HG03575 (cell line): Measurements from ENCODE around the gene DDX1.
"Not testable (repeated sequence)": the region's sequence is repeated elsewhere in the genome, so short reads cannot be mapped to it uniquely, and the experiment has no call there.

Source experiments
- ATAC-seq: cut with Tn5 transposase; IDR thresholded peaks from one replicate; pipeline ENCODE4 v1.9.1; 2021; ENCODE audit not compliant: unreplicated experiment, insufficient number of reproducible peaks, low FRiP score; ENCODE audit errors: extremely low read depth

The DDX1 gene

DNA sequence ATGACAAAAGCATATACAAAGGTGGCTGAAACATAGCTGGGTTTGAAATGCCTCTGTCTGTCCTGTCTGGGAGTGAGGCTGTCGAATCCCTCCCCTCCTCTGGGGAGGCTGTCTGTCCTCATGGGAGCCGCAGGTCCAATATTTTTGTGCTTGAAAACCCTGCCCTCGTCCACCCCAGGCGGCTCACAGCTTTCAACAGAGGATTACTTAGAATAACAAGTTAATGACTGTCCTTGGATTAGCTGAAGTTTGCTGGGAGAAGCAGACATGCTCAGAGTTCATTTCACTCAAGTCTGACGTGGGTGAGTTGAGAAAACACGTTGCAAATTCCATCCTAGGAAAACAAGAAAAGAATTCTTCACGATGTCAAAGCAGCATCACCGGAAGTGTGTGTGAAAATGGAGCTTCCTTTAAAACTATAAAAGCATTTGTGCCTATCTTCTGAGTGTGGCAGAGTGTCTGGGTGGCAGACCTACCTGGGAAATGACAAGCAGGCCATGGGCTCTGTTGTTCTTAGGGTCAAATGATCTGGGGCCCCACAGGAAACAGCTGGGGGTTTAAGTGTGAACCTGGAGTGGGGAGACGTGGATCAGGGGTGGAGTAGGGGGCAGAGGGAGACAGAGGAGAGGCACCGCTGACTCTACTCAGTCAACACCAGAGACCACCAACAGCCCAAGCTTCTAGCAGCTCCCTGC is 77.1 kb downstream of the DDX1 start:
- no peak for ATAC-seq

DNA sequence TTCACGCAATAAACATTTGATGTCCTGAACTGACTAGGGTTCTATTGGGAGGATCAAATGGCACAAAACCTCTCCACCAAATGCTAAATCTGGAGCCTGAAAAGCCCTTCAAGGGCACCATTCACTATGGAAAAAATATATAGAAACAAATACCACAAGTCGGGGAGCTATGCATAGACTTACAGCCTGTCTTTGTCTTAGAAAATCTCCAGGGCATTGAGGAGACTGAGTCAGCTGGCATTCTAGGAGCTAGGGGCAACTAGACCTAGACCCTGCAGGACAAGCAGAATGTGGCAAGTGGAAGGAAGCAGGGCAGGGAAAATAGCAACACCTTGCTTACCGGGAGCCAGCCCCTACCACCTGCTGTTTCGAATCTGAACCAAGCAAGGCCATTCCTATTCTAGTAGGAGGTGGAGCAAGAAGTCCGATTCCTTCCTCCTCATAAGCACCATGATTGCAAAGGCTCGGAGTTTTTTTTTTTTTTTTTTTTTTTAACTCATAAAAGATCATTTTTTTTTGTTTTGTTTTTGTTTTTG is 77.8 kb downstream of the DDX1 start:
- no peak for ATAC-seq

DNA sequence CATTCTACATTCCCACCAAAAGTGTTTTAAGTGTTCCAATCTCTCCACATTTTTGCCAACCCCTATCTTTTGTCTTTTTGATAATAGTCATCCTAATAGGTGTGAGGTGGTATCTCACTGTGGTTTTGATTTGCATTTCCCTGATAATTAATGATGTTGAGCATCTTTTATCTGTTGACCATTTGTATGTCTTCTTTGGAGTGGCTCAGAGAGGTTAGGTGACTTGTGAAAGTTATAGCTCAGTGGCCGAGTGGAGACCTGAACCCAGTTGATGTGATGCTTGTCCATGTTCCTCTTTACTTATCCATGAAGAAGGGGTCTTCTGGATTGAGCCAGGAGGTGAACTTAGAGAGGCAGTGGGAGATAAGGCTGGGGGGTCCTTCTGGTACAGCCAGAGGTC is 78.8 kb downstream of the DDX1 start:
- no peak for ATAC-seq

DNA sequence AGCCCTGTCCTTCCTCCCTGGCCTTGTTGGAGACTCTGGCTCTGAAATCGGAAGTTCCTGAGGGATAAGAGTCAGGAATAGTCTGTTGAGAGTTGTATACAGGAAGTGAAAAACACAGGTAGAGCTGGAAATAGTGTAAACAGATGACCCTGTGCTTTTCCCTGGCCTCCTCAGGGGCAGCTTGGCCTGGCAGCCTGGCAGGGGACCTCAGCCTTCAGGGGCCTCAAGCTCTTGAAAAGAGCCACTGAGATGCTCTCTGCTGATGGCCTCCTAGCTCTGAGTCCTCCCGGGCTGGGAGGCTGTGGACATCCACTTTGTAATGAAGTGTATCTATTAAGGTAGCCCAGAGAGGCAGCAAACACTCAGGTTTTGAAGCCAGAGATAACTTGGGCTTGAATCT is 79.3 kb downstream of the DDX1 start:
- ATAC-seq, result no peak

DNA sequence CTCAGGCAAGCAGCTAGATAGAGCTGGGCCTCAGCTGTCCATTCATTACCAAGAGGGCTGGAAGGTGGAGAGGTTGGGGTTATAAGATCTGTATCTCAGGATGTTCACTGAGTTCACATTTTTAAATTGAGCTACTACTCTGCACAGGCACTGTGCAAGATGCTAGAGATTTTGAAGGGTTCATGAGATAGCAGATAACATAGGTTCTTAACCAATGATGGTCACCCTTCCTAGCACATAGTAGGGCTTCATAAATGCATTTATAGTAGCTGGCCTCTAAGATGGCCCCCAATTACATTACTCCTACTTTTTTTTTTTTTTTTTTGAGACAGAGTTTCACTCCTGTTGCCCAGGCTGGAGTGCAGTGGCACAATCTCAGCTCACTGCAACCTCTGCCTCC is 79.7 kb downstream of the DDX1 start:
- no peak for ATAC-seq

DNA sequence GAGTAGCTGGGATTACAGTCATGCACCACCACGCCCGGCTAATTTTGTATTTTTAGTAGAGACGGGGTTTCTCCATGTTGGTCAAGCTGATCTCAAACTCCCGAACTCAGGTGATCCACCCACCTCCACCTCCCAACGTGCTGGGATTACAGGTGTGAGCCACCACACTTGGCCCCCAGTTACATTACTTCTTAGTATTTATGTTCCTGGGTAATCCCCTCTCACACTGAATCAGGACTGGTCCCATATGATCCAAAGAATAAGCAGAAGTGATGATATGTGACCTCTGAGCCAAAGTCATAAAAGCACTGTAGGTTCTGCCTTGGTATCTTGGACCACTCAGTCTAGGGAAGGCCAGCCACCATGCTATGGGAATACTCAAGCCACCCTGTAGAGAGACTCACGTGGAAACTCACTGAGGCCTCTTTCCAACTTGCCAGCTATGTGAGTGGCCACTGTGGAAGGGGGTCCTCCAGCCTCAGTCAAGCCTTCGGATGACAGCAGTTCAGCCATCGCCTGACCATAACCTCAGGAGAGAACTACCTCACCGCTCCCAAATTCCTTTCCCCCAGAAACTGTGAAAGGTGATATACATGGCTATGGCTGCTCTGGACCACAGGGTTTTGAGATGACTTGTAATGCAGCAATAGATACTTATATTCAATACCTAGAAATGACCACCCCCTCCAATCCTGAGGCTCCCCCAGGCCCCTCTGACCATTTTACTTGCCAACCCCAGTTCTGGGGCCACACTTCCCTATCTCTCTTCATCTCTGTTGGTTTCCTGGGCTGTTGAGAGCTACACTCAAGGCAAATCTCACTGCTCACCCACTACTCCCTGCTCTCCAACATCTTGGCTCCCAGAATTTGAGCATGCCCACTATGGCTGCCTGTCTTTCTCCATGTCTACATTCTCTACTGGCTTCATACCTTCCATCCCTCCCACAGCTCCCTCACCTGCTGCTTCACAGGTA is 80.5 kb downstream of the DDX1 start:
- no peak for ATAC-seq

DNA sequence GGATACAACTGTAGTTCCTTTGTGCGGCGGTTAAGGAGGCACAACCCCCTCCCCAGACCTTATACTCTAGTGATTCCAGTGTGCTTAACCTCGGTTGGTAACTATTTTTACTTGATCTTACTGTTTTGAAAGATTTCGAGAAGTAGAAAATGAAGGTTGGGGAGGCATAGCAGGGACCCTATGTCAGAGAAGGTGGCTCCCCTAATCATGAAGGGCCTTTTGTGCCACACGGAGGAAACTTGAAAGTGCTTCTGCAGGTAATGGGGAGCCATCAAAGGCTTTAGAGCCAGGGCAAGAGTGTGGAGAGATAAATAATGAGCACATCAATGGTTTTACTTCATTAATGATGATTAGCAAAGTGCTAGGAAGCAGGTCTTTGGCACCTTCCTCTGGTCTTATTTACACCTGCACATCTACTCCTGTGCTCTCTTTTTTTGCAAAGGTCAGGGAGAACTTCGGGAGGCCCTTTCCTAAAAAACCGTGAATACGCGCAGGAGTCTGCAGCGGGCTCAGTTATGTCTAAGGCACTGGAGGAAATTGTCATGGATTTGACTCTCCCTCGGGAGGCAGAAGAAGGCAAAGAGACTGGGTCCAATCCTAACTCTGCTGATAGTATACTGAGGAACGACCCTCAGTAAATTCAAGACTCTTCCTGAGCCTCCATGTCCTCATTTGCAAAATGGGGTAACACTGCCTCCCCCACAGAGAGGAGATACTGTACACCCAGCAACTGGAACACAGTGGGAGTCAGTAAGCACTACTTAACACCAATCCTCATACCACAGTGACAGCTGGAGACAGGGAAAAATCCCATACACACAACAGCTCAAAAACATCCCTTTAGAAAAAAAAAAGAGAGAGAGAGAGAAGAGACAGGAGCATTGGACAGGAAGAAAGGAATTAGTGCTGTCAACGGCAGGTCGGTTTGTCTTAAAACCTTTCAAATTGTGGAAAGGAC is 81.6 kb downstream of the DDX1 start:
- no peak for ATAC-seq

DNA sequence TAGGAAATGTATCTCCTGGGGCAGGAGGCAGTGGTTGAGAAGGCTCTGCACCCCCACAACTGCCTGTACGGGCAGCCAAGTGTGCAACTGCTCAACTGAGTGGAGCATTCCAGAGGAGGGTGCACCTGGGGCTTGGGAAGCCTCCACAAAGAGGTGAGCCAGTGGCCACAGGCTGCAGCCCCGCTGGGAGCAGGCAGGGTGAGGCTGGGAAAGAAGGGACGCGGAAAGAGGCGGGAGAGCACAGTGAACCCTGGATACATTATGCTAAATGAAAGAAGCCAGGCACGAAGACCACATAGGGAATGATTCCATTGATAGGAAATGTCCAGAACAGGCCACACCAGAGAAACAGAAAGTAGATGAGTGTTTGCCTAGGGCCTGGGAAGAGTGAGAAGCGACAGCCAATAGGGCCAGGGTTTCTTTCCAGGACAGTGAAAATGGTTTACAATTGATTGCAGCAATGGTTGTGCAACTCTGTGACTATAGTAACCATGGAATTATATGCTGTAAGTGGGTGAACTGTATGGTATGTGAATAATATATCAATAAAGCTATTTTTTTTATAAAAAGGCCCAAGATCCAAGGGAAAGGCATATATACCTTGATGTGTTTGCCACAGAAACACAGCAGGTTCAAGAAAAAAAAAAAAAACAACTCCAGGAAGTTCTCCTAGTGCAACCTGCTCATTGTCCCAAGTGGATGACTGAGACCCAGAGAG is 82.4 kb downstream of the DDX1 start:
- no peak for ATAC-seq

DNA sequence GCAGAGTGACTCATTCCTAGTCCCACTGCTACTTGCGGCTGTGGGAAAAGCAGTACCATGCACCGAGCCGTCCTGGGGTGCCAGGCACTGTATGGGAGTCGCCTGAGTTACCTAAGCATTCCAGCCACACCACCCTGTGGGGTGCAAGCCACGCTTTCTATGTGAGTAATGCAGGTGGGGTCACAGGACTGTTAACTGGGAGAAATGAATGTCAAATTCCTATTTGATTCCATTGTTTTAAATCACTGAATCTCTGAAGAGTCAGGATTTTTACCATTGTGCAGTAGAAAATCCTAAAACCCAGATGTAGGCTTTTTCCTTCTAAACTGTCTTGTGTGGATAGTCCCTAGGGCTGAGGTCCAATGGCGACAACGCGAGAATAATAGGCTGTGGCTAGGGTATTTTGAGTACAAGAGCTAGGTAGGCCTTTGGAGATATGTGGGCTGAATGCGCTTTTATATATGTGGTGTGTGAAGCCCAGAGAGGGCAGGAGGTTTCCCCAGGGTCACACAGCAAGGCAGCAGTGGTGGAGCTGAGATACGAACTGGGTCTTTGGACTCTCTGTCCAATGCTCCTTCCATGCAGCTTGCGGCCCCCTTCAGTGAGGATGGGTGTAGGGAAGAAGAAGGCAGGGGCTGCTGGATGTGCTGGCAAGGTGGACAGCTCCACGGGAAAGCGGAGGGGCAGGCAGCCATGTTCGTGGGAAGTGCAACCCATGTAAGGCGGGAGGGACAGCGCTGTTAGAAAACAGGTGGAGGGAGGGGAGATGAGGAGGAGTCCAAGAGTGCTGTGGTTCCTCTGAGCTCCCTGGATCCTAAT is 83.2 kb downstream of the DDX1 start:
- no peak for ATAC-seq

DNA sequence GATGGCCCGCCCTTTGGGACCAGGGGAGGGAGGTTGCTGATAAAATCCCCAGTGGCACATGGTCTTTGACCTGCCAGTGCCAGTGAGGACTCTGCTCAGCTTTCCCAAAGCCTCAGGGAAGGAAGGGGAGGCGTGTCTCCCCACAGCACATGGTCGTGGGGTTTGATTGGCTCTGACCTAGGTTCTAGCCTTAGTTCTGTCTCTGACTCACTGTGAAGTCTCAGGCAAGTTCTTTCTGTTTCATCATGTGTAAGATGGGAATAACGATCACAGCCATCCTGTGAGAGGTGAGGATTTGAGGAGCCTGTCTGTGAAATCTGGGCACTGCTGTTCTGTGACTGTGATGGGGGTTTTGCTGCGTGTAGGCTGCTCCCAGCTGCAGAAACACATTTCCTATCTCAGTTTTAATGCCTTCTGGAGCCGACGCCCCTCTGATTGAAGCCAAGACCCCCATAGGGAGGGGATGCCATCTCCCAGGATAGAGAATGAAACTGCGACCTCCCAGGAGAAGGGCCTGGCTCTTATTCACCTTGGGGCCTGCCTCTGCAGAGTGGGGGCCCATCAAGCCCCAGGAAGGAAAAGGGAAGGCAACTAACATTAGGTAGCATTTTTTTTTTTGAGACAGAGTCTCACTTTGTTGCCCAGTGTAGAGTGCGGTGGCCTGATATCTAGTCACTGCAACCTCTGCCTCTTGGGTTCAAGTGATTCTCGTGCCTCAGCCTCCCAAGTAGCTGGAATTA is 84.0 kb downstream of the DDX1 start:
- ATAC-seq, result no peak

DNA sequence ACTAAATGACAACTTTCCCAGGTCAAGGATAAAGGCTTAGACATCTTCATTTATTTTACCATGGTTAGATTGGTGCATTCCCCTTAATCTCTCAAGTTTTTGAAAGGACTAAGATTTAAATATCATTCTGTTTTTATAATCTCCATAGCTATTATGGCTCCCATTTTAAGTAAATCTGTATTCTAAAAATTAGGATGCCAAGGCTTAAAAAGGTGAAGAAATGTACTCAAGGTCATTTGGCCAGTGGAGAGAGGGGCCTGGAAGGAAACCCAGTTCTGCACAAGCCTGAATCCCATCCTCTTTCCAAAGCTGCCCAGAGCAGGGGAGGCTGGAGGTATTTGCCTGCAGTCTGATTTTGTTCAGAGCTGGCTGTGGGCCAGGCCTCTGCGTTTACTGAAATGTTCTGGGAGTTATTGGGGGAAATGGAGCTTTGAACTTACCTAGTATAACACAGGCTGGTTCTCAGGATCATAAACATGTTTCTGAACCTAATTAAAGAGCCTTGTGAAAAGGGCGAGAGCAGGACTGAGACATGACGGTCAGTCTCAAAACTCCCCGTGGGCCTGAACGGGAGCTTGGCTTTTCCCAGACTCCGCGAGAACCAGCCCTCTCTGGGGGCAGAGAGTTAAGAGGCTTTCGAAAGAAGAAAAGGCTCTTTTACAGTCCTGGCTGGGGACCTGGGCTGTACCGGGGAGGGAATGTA is 85.6 kb downstream of the DDX1 start:
- no peak for ATAC-seq

DNA sequence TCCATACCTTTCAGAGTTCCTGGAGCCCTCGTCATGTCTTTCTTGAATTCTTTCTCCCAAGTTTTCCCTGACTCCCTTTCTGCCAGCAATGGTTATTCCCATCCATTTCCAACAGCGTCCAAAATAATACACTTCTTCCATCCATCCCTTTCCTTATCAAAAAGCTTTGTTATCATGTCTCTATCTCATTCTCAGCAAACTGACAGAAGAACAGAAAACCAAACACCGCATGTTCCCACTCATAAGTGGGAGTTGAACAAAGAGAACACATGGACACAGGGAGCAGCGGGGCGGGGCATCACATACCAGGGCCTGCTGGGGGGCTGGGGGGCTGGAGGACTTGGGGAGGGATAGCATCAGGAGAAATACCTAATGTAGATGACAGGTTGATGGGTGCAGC is 86.7 kb downstream of the DDX1 start:
- no peak for ATAC-seq

DNA sequence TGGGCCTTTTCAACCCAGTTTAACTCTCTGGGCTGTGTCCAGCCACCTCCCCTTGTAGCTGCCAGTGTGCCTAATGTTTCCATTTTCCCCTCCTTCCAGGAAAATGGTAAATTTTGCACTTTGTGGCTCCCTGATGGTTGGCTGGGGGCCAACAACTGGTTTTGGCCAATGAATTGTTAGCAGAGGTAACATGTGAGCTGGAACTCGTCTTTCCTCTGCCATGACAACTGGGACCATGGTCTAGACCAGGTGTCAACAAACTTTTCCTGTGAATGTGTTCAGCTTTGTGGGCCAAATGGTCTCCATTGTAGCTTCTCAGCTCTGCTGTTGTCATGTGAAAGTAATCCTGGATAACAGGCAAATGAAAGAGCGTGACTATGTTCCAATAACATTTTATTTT is 87.2 kb downstream of the DDX1 start:
- no peak for ATAC-seq

DNA sequence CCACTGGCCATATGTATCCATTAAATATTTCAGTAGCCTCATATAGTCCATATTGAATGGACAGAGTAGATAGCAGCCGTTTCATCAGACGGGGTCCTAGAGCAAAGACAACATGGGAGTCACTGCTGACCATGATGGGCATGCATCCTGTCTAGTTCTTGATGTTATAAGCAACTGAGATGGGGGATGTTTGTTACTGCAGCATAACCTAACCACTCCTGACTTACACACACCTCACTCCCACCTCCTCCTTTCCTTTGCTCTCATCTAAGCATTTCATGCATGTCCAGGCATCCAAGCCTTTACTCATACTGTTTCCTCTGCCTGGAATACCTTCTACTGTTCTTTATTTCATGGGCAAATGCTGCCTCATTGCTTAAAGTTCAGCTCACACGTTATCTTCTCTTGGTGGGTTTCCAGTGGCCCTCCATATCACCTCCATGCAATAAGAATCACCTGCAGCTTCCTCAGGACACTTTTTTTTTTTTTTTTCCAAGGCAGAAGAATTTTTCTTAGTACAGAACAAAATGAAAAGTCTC is 87.8 kb downstream of the DDX1 start:
- no peak for ATAC-seq

DNA sequence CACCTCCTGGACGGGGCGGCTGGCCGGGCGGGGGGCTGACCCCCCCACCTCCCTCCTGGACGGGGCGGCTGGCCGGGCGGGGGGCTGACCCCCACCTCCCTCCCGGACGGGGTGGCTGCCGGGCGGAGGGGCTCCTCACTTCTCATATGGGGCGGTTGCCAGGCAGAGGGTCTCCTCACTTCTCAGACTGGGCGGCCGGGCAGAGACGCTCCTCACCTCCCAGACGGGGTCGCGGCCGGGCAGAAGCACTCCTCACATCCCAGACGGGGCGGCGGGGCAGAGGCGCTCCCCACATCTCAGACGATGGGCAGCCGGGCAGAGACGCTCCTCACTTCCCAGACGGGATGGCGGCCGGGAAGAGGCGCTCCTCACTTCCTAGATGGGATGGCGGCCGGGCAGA is 88.5 kb downstream of the DDX1 start:
- not testable (repeated sequence) for ATAC-seq
